HG02852 (cell line): ENCODE results near the gene TPCN1.

Experiments used
- ATAC-seq: cut with Tn5 transposase; IDR thresholded peaks from one replicate; pipeline ENCODE4 v1.9.1; 2021; ENCODE audit warnings: mild to moderate bottlenecking, moderate library complexity; ENCODE audit not compliant: unreplicated experiment

The TPCN1 gene

DNA sequence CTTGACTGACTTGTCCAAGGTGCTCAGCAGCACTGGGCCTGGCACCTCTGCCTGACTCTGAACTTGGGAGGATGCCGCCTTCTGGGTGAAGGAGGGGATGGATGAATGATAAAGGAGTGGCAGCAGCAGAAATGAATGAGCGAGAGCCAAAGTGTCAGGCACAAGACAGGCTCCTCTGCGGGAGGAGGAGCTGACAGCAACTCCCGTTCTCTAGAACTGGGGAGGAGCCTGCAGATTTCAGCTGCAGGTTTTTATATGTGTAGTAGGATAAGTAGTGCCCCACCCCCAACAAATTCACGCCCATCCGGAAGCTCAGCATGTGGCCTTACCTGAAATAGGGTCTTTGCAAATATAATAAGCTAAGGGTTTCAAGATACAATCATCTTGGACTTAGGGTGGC is 80.5 kb downstream of the TPCN1 start:
- ATAC-seq: no peak

DNA sequence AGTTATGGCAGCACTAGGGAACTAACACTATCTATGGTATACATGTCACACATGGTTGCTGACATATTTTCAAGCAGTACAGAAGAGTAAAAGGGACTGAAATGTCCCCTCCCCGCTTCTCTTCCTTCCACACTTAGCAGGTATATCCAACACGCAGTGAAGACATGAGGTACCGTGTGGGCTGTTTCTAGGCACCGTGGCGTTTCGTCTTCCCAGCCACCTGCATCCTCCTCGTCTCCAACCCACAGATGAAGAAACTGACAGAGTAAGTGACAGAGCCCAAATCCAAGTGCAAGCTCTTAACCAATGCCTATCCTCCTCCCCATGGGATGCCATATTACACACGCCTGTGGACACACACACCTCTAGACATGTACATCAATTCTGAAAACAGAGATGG is 81.2 kb downstream of the TPCN1 start:
- no peak for ATAC-seq

DNA sequence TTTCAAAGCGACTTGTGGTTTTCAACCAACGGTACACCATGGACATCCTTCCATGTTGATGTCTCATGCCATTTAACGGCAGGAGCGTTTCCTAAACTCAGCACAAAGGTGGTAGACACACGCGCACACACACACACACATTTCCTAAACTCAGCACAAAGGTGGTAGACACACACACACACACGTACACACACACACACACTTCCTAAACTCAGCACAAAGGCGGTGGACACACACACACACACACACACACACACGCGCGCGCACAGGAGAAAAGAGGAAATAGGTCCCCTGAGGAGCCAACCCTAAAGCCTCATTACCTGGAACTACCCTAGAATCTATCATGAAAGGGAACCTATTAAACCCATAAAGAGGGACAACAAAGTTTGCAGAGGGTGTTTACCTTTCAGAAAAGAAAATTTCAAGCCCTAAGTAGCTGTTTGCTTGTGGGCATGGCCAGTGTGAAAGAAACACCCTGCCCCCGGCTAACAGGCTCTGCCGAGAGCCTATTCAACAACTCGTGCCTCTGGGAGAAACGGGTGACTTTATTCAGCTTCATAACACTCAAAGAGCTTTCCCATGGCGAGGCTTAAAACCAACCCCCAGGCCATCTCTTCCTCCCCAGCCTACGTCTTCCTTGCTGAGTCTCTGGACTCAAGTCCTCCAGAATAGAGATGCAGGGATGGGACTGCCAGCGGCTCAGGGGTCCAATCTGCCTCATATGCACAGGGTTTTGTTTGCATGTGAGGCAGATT is 81.8 kb downstream of the TPCN1 start:
- ATAC-seq: no peak

DNA sequence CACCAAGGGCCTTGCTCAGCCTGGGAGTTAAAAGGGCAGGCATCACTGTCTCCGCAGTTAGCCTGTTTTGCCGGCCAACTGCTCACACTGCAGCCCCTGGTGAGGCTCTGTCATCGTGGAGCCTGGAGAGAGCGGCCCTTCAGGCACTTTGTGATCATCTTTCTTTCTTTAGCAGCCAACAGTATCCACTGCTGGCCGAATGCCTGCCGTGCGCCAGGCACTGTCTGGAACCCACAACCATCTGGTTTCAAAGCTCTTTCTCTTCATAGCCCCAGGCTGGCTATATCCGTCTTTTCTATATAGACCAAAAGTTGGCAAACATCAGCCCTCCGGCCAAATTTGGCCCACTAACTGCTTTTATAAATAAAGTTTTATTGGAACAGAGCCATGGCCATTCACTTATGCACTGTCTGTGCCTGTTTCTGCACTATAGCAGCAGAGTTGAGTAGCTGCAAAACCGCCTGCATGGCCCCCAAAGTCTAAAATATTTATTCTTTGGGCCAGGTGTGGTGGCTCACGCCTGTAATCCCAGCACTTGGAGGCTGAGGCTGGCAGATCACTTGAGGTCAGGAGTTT is 84.1 kb downstream of the TPCN1 start:
- no peak for ATAC-seq

DNA sequence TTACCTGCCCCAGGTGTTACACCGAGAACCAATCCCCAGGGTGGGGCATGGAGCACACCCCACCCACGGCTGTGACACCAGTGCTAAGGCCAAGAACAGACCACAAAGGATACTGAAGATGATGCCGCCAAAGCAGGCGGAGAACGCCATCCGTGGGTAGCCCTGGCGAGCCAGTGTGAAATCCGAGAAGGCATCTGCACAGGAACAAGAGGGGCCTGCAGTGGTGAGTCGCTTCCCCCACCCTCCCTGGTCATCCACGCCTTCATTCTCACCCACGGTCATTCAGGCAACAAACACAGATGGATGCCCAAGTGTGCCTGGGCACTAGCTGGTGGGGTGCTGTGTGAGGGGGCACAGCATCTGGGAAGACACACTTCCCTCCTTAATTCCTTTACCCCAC is 85.1 kb downstream of the TPCN1 start:
- no peak for ATAC-seq

DNA sequence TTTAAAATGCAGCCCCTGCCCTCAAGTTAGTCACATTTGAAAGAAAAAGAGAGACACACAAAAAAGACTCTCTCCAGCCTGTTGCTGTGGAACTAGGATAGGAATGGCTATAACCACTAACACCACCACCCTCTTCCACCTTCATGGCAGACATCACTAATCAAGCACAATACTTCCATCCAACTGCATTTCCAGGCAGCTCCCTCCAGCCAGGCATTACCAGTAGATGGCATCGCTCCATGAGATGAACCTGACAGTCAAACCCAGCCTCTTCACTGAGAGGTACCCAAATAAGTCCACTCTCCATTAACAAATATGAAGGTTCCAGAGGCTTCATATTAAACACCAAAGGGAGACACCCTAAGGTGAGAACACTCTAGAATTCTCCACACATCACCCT is 89.2 kb downstream of the TPCN1 start:
- ATAC-seq: no peak

DNA sequence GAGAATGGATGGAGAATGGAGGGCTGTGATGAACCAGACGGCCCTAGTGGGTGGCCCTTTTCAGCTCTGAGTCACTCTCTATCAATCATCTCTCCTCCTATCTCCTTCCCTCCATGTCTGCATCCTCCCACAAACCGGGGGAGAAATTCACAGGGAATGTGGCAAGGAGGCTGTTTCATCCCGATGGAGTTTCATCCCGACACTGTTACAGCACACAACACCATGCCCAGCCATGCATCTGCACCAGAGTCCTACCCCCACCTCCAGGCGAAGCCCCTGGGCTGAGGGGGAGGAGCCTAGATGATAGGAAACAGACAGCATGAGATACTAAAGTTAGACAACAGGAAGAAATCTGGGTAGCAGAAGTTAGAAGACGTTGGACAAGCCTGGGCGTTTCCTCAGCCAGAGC is 92.9 kb downstream of the TPCN1 start:
- ATAC-seq: no peak

DNA sequence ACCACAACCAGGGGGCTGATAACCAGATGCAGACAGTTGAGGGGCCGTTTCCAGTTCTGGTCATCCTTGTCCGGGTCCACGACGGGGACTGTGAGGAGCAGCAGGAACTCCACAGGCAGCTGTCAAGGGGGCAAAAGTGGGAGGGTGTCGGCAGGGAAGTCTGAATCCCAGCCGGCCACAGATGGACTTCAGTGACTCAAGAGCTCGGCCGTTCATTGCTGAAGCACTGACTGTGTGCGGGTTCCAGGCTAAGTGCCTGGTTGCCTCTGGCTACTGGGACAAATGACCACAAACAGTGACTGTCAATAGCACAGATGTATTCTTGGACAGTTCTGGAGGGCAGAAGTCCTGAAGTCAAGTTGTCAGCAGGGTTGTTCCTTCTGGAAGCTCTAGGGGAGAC is 94.1 kb downstream of the TPCN1 start:
- ATAC-seq: no peak

DNA sequence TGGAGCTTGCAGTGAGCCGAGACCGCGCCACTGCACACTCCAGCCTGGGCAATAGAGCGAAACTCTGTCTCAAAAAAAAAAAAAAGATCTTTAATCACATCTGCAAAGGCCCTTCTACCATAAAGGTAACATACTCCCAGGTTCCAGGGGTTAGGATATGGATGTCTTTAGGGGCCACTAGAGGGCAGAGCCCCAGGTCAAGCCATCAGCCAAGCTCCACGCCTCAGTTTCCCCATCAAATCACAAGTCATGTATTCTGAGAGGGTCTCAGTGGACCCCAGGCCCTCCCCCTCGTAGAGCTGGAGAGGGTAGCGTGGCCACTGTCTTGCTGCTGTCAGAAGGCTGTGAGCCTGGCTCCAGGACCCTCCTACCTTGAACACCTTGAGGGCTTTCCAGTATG is 94.9 kb downstream of the TPCN1 start:
- no peak for ATAC-seq

DNA sequence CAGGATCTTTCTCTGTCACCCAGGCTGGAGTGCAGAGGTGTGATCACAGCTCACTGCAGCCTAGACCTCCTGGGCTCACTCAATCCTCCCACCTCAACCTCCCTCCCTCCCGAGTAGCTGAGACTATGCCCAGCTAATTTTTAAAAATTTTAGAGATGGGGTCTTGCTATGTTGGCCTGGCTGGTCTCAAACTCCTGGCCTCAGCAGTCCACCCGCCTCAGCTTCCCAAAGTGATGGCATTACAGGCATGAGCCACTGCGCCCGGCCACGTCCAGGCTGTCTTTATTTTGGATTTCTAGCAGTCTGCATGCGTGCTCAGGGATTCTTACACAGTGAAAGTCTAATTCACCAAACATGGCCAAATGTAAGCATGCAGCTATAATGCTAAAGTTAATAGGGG is 95.9 kb downstream of the TPCN1 start:
- ATAC-seq: no peak

DNA sequence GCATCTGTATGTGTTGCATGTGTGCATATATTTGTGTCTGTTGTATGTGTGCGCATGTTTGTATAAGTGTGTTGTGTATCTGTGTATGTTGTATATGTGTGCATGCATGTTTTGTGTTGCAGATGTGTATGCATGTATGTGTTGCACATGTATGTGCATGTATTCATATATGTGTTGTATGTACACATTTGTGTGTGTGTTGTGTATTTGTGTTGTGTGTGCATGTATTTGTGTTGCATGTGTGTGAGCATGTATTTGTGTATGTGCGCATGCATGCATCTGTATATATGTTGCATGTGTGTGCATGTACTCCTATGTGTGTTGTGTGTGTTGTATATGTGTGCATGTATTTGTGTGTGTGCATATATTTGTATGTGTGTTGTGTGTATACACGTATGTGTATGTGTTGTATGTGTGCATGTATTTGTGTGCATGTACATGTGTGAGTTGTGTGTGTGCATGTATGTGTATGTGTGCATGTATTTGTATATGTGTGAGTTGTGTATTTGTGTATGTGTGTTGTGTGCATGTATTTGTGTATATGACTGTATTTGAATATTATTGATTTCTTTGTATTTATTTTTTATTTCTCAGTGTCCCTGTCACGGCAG is 96.9 kb downstream of the TPCN1 start:
- ATAC-seq: no peak

DNA sequence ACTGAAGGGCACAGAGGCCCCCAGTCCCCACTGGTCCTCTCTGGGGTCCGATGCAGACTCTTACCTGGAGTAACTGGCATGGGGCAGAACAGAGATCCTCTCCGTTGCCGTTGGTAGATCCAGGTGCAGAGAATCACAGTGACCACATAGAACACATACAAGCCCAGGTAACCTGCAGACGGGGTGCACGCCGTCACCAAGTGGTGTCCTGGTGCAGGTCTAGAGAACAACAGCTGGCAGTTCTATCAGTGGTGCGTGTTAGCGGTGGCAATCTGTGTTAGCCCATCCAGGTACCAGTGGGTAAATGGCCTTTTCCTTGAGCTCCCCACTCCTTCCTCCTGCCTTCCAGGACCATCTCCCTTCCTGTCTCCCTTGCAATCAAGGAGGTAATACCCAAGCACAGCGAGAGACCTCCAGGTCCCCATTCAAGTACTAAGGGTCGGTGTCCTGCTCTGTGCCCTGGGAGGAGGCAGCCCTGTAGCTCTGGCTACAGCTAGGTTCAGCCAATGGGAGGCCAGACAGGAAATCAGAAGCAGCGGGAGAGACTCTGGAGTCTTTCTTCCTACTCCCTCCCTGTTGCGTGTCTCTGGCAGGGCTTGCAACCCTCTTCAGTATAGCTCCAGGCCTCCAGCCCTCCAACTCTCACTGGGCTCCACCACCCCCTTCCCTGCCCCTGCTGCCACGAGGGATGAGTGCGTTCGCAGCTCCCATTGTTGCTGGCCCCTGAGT is 97.8 kb downstream of the TPCN1 start:
- no peak for ATAC-seq

DNA sequence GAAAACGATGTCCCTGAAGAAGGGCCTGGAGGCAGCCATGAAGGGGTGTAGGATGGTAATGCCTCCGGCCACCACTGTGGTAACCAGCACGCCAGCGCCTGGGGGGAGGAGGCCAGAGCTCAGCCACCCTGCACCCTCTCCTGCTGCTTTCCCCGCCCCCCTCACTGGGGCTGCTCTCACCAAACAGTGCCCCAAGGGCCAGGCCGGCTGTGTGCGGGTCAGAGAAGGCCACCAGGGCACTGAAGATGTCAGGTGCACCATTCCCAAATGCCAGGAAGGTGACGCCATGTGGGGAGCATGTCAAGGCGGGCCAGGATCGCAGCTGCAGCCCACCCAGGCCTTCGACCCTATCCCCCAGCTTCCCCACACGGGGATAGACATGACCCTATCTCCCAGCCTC is 99.1 kb downstream of the TPCN1 start:
- no peak for ATAC-seq

DNA sequence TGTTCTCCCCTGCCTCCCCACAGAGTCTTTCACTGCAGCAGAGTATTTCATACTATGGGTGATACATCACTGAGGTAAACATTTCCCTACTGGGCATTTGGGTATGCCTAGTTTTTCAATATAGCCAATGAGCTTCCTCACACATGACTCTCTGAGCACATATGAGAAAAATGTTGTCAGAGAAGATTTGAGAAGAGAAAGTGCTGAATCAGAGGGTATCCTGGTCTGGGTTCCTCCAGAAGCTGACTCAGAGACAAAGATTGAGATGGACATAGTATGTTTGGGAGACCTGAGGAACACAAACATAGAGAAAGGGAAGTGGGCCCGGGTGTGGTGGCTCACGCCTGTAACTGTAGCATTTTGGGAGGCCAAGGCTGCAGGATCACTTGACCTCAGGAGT is 101.1 kb downstream of the TPCN1 start:
- no peak for ATAC-seq

DNA sequence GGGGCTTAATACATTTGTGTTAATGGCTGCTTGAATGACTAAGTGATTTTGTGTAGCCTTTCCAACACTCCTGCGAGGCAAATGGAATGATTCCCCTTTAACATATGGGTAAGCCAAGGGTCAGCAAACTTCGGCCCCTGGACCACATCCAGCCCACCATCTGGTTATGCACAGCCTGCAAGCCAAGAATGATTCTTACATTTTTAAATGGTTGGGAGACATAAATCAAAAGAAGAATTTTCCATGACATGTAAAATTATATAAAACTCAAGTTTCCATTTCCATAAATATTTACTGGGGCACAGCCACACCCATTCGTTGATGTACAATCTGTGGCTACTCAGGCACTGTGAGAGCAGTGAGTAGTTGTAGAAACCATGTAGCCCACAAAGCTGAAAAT is 104.7 kb downstream of the TPCN1 start:
- no peak for ATAC-seq

DNA sequence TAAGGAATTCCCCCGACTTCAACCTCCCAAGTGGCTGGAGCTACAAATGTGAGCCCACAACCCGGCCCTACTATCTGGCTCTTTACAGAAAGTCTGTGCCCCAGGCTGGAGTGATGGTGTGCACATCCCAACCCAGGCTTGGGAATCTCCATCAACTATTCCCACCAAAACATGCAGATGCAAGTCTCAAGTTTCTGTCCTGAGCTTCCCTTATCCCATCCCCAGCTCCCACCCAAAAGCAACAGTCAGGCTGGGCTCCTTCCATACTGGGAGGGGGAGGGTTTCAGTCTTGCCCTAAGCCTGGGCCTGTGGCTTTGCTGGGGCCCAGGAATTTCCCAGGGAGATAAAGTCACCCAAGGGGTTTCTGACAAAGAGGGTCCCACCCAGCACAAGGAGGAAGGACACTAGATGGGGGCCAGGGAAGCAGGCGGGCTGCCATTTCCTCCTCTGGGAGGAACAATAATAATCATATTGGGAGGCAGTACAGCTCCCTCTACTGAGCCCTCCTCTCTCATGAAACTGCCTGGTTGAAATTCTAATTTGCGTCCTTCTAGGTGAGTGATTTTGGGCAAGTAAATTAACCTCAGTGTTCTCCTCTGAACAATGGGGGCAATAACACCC is 105.6 kb downstream of the TPCN1 start:
- ATAC-seq: no peak

DNA sequence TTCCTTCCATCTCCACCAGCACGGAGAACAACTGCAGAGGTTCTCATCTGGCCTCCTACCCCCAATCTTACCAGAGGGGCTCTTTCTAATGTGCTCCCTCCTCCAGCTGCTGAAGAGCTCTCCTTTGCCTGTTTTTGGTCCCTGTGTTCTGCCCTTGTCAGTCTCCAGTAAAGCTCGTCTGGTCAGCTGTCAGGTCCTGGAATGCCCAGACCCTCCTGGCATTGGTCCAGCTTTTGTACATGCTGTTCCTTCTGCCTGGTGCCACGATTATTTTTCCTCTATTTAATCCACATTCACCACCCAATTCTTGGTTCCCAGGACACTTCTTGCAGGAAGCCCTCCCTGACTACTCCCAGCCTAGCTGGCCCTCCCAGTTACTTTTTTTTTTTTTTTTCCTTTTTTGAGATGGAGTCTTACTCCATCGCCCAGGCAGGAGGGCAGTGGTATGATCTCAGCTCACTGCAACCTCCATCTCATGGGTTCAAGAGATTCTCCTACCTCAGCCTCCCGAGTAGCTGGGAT is 107.2 kb downstream of the TPCN1 start:
- ATAC-seq: no peak

DNA sequence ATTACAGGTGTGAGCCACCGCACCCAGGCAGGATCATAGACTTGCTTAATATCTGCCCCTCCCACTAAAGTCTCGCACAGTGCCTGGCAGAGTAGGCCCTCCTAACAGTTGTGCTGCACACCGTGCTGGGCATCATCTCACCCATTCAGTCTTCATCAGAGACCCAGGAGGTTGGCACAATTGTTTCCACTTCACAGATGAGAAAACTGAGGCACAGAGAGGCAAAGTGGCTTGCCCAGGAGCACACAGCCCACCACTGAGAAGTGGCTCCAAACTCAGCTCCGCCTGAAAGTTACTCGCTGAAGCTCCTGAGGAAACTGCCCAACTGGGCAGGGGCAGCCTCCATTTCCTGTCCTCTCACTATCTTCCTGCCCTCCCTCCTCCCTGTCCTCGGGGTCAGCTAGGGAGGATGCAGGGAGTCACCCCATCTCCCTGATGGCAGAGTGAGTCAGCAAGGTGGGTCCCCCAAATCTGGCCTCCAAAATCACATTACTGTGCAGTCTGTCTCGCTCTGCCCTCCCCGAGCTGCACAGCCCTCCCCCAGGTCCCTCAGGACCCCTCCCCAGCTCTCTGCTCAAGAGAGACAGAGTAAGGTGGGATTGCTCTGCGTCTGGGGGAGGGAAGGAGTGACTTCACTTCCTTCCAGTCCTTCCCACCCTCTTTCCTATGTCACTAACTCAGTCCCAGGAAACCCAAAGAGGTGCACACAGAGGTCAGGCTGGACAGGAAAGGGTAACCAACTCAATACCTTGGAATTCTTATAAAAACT is 107.9 kb downstream of the TPCN1 start:
- no peak for ATAC-seq

DNA sequence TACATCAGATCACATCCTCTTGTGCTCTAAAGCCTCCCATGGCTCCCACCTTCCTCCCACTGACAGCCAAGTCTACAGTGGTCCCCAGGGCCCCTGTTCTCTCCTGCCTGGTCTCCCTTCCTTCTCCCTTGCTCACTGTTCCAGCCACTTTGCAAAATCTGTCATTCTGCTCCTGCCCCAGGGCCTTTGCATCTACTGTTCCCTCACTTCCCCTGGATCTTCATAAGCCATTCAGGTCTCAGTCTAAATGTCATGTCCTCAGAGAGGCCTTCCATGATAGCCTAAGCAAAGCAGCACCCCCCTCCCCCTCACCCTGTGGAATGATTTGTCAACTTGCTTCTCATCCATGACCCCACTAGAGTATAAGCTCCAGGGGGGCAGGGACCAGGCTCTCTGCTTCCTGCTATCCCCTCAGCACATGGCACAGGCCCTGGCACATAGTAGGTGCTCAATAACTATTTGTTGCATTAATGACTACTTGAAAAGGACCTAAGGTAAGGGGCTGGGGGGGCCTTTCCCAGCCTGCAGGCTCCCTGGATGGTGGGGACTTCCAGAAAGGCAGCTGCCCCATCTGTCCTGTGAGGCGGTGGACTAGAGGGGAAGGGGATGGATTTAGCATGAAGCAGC is 108.6 kb downstream of the TPCN1 start:
- no peak for ATAC-seq

DNA sequence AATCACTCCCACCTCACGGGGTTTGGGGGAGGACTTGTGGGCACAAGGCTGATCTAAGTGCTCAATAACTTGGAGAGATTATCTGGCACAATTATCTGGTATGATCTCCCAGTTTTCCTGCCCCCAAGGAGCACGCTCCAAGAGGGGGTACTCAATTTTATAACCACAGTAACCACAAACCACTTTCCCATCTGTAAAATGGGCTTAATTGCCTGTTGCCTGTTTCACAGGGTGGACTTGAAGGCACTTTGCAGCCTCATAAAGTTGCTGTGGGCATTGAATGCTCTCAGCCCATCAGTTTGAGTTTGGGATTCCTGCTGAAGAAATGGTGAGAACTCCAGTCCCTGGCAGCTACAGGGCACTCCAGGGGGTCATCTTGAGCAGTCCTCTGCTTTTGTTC is 109.2 kb downstream of the TPCN1 start:
- ATAC-seq: no peak
